Mesodermal cell (in vitro differentiated cells): ENCODE data around the gene GPR137B.

ENCODE experiments used
- H3K27ac ChIP-seq: 2 replicates; pipeline ENCODE4 v1.7.0; 2013; ENCODE audit warnings: mild to moderate bottlenecking, low read depth, low read length, moderate library complexity; ENCODE audit not compliant: severe bottlenecking
- H3K36me3 ChIP-seq: 2 replicates; pipeline ENCODE4 v1.7.1; 2013; ENCODE audit warnings: mild to moderate bottlenecking, low read length, moderate library complexity; ENCODE audit not compliant: control insufficient read depth, insufficient read depth
- H3K4me1 ChIP-seq: one replicate; pipeline ENCODE4 v1.7.1; 2013; ENCODE audit warnings: mild to moderate bottlenecking, low read length; ENCODE audit not compliant: insufficient read depth, control insufficient read depth, poor library complexity, severe bottlenecking
- H3K4me3 ChIP-seq: 2 replicates; pipeline ENCODE4 v1.7.0; 2013; ENCODE audit warnings: low read length, control low read depth, mild to moderate bottlenecking; ENCODE audit not compliant: insufficient read depth, poor library complexity, severe bottlenecking; ENCODE audit errors: extremely low read depth
- H3K9me3 ChIP-seq: 2 replicates; pipeline ENCODE4 v1.7.1; 2013; ENCODE audit warnings: mild to moderate bottlenecking, low read length, moderate library complexity; ENCODE audit not compliant: control insufficient read depth
- WGBS, 2 experiments: methylation state at CpG; one replicate each; pipeline ENCODE4 v1.1.5; 2013; ENCODE audit warnings: missing lambda C conversion rate in 2 of 2; ENCODE audit not compliant: insufficient coverage in 2 of 2; 5-methylcytosine and 5-hydroxymethylcytosine counted together

The GPR137B gene

DNA sequence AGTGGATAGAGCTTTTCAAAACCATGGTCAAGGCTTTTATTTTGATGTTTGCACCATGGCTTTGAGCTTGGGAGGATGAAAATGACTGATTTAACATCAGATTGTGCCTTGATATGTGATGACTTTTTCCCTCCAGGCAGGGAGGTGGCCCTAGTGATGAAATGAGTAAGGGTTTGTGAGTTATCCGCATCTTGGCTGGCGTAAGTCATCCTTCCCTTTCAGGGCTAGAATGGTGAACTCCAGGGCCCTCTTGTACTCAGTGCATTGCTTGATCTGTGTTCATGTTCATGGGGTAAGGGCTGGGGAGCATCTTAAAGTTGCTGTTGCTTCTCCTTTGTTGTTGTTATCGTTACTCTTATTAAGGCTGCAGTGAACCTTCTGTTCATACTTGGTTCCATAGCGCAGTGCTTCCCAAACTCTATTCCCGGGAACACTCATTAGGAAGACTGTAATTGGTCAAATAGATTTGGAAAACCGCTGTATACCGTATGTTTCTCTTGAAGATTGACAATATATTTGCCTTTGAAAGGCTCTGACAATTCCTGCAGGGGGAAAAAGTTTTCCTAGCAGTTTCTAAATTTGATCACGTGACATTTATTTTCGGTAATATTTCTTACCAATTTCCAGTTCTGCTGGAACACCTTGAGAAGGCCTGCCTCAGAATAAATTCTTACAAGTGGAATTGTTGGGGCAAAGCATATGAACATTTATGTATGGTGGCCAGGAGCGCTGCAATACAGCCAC, 23.1 kb downstream of the GPR137B start:
- Histone ChIP-seq H3K4me1 (no peaks in the 10 kb centered on the region), H3K4me3 (no peak overlapping the region), H3K9me3 (peaks cover 22% of the 10 kb centered on the region), H3K27ac (no peak overlapping the region), H3K36me3 (peaks cover 2% of the 10 kb centered on the region)
- 96 to 98% methylated on average over 7 to 8 of the region's 10 CpGs for WGBS, 2 experiments

DNA sequence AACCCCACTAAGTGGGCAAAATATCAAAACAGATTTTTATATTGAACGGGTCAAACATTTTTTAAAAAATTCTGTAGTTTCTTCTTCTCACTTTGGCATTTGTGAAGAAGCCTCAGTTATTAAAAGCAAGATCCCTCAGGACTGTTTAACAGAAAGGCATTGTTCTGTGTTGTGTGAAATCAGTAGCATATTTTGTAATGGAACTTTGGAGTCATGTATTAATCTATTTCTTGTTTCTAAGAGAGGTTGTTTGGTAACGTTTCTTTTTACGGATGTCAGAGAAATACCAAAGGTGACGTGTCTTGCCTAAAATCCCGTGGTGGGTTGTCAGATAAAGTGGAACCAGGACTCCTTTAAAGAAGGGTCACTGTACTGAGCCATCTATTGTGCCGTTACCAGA, 23.7 kb downstream of the GPR137B start:
- Histone ChIP-seq H3K36me3 (peaks cover 2% of the 10 kb centered on the region), H3K4me3 (no peak overlapping the region), H3K27ac (no peak overlapping the region), H3K4me1 (no peaks in the 10 kb centered on the region), H3K9me3 (peaks cover 18% of the 10 kb centered on the region)
- 93 to 96% methylated on average over 3 to 4 of the region's 6 CpGs for WGBS, 2 experiments

DNA sequence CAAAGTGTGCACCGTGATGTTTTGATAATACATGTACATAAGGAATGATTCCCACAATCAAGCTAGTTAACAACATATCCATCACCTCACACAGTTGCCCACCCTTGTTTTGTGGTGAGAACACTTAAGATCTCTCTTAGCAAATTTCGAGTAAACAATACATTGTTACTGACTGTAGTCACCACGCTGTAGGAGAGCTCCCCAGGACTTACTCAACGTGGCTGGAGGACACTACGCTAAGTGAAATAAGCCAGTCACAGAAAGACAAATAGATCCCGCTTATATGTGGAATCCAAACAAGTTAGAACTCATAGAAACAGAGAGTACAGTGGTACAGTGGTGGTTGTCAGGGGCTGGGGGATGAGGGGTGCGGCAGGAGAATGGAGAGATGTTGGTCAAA, 24.8 kb downstream of the GPR137B start:
- Histone ChIP-seq H3K36me3 (peaks cover 2% of the 10 kb centered on the region), H3K4me1 (no peaks in the 10 kb centered on the region), H3K27ac (no peak overlapping the region), H3K9me3 (peaks cover 7% of the 10 kb centered on the region), H3K4me3 (no peak overlapping the region)
- 78 to 85% methylated on average over 4 to 6 of the region's 7 CpGs for WGBS, 2 experiments

DNA sequence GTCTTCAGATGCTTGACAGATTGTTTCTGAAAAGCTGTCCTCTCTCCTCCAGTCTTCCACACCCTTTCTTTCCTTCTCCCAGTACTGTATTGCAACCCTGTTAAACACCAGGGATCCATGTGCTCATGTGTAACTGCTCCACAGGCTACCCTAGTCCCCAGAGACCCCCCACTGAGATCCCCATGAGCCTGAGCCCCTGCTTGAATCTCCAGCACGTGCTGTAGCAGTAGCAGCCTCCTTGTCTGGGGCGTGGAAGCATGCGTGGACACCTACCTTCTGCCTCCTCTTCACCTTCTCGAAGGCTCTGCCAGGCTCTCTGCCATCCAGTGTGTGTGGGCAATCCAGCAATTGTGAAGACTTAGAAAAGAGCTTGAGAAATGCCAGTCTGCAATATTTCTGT, 25.2 kb downstream of the GPR137B start:
- Histone ChIP-seq H3K27ac (no peak overlapping the region), H3K4me1 (no peaks in the 10 kb centered on the region), H3K9me3 (peaks cover 4% of the 10 kb centered on the region), H3K36me3 (peaks cover 2% of the 10 kb centered on the region), H3K4me3 (no peak overlapping the region)
- 93 to 94% methylated on average over 2 to 4 of the region's 4 CpGs for WGBS, 2 experiments

DNA sequence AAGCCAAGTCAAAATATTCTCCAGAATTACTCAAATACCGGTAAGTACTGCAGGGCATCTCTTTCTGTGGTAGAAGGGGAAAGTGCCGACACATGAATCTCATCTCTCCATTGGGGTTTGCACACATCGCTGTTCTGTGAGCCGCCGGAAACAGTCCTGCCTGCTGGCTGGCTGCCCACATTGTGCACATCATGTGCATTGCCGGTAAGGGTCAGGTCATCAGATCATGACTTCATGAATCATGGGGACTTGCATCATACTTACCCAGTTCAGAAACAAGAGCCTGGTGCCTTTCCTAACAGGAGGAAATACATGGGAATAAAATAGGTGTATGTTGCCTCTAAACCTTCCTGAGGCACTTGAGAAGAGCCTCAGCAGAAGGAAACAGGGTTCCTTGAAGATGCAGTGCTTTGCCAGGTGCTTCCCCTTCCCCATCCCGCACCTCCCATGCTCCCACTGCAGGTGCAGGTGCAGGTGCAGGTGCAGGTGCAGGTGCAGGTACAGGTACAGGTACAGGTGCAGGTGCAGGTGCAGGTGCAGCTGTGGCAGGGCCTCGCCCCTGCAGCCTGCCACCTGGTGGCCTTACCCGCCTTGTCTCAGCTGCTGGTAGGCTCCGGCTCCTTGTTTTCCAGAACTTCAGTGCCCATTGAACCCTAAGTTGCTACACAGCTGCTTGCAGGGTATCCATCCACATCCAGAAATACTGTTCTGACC, 26.5 kb downstream of the GPR137B start:
- Histone ChIP-seq H3K4me1 (no peaks in the 10 kb centered on the region), H3K4me3 (no peak overlapping the region), H3K27ac (no peak overlapping the region), H3K9me3 (no peaks in the 10 kb centered on the region), H3K36me3 (peaks cover 2% of the 10 kb centered on the region)
- 87 to 92% methylated on average over 7 to 9 of the region's 10 CpGs for WGBS, 2 experiments

DNA sequence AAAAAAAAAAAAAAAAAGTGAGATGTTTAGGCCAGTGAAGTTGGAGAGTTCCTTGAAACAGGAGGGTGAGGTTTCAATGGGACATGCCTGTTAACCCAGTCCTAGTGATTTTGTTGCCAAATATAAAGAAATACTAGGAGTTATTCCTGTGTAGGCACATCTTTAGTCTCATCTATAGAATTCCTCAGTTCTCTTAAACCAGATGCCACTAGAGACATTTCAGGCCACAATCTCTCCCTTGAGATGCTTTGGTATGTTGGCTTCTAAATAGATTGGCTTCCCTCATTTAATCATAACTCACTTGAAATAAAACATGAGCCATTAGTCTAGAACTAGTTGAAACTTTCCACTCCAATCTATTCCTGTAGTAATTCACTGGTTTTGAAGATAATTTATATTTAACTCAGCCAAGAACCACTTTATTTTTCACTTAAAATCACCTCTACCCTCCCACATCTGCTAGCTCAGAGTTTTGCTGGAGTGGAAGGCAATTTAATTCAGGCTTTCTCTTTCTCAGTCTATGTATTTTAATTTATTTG, 29.8 kb downstream of the GPR137B start:
- Histone ChIP-seq H3K4me3 (no peak overlapping the region), H3K4me1 (no peaks in the 10 kb centered on the region), H3K9me3 (no peaks in the 10 kb centered on the region), H3K36me3 (peaks cover 2% of the 10 kb centered on the region), H3K27ac (no peak overlapping the region)

DNA sequence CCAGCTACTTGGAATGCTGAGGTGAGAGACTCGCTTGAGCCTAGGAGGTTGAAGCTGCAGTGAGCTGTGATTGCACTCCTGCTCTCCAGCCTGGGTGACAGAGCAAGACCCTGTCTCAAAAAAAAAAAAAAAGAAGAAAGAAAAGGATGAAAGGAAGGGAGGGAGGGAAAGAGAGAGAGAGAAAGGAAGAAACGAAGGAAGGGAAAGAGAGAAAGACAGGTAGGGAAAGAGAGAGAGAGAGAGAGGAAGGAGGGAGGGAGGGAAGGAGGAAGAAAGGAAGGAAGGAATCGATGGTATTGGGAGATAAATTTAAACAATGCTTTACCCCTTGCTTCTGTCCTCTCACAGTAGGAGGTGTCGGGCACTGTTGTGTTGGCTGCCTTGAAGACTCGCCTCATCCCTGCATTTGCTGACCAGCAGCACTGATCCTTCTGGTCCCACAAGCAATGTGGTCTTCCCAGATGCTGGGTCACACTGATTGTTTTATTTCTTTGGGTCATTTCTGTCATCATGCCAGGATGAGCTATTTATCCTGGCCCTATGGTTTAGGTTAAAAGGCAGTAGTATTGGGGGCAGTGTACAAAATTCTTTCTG, 30.9 kb downstream of the GPR137B start:
- 58 to 72% methylated on average over 4 of the region's 5 CpGs for WGBS, 2 experiments
- Histone ChIP-seq H3K36me3 (peaks cover 2% of the 10 kb centered on the region), H3K9me3 (no peaks in the 10 kb centered on the region), H3K4me3 (no peak overlapping the region), H3K27ac (no peak overlapping the region), H3K4me1 (no peaks in the 10 kb centered on the region)

DNA sequence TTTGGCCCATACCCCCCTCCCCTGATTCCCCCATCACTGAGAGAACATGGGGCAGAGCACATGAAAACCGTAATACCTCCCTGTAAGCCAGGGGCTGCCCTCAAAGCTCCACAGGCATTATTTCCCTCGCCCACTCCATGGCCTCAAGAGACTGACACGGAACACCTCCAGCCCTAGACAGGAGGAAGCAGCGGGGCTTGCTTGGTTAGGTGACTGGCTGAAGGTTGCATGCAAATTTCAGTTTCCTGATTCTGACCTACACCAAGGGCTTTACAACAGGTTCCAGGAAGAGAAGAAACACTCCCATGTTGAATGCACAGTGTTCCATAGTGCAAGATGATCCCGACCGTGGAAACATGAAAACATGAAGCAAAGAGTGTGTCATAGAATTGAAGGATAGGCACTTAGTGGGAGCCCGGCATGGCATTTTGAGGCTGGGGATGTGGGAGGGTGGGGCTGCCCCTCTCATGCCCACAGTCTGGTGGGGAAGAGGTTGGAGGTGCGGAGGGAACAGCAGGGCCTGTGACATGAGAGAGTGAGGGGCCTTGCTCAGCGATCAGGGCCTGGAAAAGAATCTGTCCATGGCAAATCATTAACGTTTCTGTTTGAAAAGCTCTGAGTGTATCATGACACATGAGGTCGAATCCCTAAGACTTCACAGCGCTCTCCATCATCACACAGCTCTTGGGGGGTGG, 33.5 kb downstream of the GPR137B start:
- 89 to 97% methylated on average over 9 of the region's 12 CpGs for WGBS, 2 experiments
- Histone ChIP-seq H3K27ac (no peak overlapping the region), H3K4me3 (no peak overlapping the region)

DNA sequence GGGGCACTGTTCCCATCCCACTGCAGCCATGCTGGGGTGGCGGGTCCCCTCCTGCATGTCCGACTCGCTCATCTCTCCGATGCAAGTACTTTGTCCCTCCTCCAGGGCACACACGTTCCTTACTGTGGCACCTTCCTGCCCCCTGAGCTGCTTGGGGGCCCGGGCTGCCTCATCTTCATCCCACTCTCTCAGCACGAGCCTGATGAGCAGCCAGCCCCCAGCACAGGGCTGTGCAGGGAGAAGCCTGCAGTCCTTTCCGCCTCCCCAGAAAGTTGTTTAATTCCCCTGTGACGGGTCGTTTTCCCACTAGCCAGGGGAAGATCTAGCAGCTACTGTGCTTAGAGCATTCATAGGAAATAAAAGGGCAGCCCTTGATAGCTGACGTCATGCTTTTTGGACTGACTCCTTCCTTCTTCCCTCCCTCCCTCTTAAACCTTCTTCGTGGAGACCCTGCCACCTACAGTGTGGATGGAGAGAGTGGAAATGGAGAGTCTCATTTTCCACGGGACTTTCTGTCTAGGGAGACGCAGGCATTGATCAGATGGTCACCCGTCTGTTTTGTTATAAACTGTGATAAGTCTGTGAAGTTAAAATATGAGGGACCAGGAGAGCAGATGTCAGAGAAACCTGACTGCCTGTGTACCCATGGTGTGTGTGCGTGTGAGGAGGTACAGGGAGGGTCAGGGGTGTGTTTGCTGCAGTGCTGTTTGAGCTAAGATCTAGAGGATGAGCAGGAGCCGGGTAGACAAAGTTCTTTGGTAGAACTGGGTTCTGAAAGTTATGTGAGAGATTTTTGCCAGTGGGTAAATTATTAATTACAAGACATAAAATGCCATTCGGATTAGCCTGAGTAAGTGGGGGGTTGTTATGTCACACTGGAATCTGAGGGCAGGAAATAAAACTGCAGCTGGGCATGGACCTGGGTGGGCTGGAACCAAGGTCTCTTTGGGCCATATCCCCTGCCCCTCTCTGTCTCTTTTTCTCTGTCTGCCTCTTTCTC, 34.3 kb downstream of the GPR137B start:
- Histone ChIP-seq H3K36me3 (peaks cover 8% of the 10 kb centered on the region), H3K9me3 (no peaks in the 10 kb centered on the region), H3K4me1 (no peaks in the 10 kb centered on the region), H3K4me3 (no peak overlapping the region), H3K27ac (no peak overlapping the region)
- 87 to 93% methylated on average over 10 to 13 of the region's 18 CpGs for WGBS, 2 experiments

More for the DNA sequence above, 33.5 kb downstream of the GPR137B start:
- Histone ChIP-seq H3K36me3 (peaks cover 3% of the 10 kb centered on the region), H3K9me3 (no peaks in the 10 kb centered on the region), H3K4me1 (no peaks in the 10 kb centered on the region)
